Suprapubic skin (tissue), 3 donors: ENCODE data around the gene IRF7.

ENCODE experiments used
- CTCF ChIP-seq, 2 donors: fragments of 200-600 bp in 1 of 2; fragments of 450-650 bp in 1 of 2; sonication (generic) in 1 of 2; IDR thresholded peaks; one replicate each; pipeline ENCODE4 v1.5.1; 2016 to 2019; ENCODE audit warnings: antibody characterized with exemption in 2 of 2, mild to moderate bottlenecking in 1 of 2, moderate library complexity in 1 of 2
- EP300 ChIP-seq: sonication (generic); formaldehyde crosslinking; IDR thresholded peaks from one replicate; pipeline ENCODE4 v1.6.1; 2017; ENCODE audit warnings: antibody characterized with exemption

GRCh38 chr11:575313-575995 lies 40.3 kb downstream of the IRF7 start:
- TF ChIP-seq CTCF (IDR thresholded peaks at IDR 0.05) (no peak), EP300 (no peak)
